ENCODE measurements around the gene FAM184B.
"Not testable (repeated sequence)": the region's sequence is repeated elsewhere in the genome, so short reads cannot be mapped to it uniquely, and the experiment has no call there.

DNA sequence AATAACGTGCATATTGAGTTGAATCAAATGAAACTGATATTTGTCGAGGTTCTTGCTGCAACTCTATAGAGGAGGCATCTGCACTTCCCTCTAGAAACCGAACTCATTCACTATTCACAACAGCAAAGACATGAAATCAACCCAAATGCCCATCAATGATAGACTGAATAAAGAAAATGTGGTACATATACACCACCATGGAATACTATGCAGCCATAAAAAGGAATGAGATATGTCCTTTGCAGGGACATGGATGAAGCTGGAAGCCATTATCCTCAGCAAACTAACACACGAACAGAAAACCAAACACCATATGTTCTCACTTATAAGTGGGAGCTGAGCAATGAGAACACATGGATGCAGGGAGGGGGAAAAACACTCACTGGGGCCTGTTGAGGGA, 96.8 kb downstream of the FAM184B start:
- TF ChIP-seq, protein P1, sequence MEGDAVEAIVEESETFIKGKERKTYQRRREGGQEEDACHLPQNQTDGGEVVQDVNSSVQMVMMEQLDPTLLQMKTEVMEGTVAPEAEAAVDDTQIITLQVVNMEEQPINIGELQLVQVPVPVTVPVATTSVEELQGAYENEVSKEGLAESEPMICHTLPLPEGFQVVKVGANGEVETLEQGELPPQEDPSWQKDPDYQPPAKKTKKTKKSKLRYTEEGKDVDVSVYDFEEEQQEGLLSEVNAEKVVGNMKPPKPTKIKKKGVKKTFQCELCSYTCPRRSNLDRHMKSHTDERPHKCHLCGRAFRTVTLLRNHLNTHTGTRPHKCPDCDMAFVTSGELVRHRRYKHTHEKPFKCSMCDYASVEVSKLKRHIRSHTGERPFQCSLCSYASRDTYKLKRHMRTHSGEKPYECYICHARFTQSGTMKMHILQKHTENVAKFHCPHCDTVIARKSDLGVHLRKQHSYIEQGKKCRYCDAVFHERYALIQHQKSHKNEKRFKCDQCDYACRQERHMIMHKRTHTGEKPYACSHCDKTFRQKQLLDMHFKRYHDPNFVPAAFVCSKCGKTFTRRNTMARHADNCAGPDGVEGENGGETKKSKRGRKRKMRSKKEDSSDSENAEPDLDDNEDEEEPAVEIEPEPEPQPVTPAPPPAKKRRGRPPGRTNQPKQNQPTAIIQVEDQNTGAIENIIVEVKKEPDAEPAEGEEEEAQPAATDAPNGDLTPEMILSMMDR (IDR thresholded peaks at IDR 0.05) = not testable (repeated sequence)
- not testable (repeated sequence) for TF ChIP-seq POLR2A (IDR thresholded peaks at IDR 0.05)
